ENCODE data around the gene NLRP10.

NLRP10 gene

DNA sequence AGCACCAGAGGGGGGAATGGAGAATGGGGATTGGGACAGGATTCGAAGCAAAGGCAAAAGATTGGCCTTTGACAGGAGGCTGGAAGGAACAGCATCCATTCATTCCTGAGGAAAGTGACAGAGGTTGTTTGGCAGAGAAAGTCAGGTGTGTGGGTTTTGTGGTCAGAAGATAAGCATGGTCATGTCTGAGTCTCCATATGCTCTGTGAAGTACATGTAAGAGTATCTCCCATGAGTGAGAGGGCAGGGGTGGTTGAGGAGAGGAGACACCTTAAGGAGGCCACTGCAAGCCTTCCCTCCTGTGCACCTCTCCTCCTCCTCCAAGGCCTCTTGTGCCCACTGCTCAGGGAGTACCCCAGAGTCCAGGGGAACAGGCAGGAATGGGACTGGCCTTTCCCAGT is 1.9 kb upstream of the NLRP10 start:
- Histone ChIP-seq H3K4me1 (ENCODE audit: control extremely low read depth in 1 of 4, control insufficient read depth in 4 of 4, insufficient read depth in 4 of 4, low read length in 3 of 4) (no peaks in the 10 kb centered on the region), H3K27me3 (replicated peaks in 2 of 5; ENCODE audit: control insufficient read depth in 4 of 5, insufficient read depth in 5 of 5, low read length in 4 of 5) (peaks cover 0 to 5% (median 4%) of the 10 kb centered on the region in 5 experiments), H3K27ac (ENCODE audit: insufficient read depth in 1 of 2, low read depth in 1 of 2, low read length in 2 of 2, poor library complexity in 1 of 2, severe bottlenecking in 2 of 2) (no peak overlapping the region), H3K4me3 (ENCODE audit: control insufficient read depth in 1 of 7, extremely low read depth in 1 of 7, insufficient read depth in 4 of 7, low read depth in 2 of 7, low read length in 6 of 7) (no peak overlapping the region), H3K9me3 (ENCODE audit: control extremely low read depth in 1 of 5, control insufficient read depth in 4 of 5, insufficient read depth in 2 of 5, low read depth in 1 of 5, low read length in 4 of 5) (no peaks in the 10 kb centered on the region), H3K36me3 (ENCODE audit: control insufficient read depth in 4 of 4, insufficient read depth in 4 of 4, low read length in 3 of 4) (no peaks in the 10 kb centered on the region)
- no peak for DNase-seq
- ChIA-PET POLR2A (no interaction called here), CTCF (no interaction called here)
- 100% methylated on average over 1 of the region's 1 CpG for WGBS (ENCODE audit: insufficient coverage)

DNA sequence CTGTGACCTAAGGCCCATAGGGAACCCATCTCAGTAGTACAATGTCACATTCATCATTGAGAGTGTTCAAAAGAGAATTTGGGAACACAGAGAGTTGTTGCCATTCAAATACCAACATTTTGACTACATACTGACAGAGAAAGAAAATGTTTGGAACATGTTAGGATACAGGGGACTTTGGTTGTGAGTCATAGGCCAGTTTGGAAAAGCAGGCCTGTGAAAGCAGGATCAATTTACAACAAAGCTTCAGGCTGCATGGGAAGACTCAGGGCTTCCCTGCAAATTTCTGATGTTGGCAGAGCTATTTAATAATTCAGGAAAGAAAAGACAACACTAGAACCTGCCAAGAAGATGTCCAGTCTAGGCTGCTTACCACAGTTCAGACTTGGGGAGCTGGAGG is 374 bp downstream of the NLRP10 start:
- Histone ChIP-seq H3K4me1 (ENCODE audit: control extremely low read depth in 1 of 4, control insufficient read depth in 4 of 4, insufficient read depth in 4 of 4, low read length in 3 of 4) (no peaks in the 10 kb centered on the region), H3K9me3 (ENCODE audit: control extremely low read depth in 1 of 5, control insufficient read depth in 4 of 5, insufficient read depth in 2 of 5, low read depth in 1 of 5, low read length in 4 of 5) (peaks cover 0 to 2% (median 0%) of the 10 kb centered on the region in 5 experiments), H3K36me3 (ENCODE audit: control insufficient read depth in 4 of 4, insufficient read depth in 4 of 4, low read length in 3 of 4) (no peaks in the 10 kb centered on the region), H3K27ac (ENCODE audit: insufficient read depth in 1 of 2, low read depth in 1 of 2, low read length in 2 of 2, poor library complexity in 1 of 2, severe bottlenecking in 2 of 2) (no peak overlapping the region), H3K27me3 (replicated peaks in 2 of 5; ENCODE audit: control insufficient read depth in 4 of 5, insufficient read depth in 5 of 5, low read length in 4 of 5) (peaks cover 0 to 13% (median under 1%) of the 10 kb centered on the region in 5 experiments), H3K4me3 (ENCODE audit: control insufficient read depth in 1 of 7, extremely low read depth in 1 of 7, insufficient read depth in 4 of 7, low read depth in 2 of 7, low read length in 6 of 7) (no peak overlapping the region)
- CTCF ChIA-PET, result no interaction called here
- DNase-seq, result no peak
- POLR2A ChIA-PET, result no interaction called here

DNA sequence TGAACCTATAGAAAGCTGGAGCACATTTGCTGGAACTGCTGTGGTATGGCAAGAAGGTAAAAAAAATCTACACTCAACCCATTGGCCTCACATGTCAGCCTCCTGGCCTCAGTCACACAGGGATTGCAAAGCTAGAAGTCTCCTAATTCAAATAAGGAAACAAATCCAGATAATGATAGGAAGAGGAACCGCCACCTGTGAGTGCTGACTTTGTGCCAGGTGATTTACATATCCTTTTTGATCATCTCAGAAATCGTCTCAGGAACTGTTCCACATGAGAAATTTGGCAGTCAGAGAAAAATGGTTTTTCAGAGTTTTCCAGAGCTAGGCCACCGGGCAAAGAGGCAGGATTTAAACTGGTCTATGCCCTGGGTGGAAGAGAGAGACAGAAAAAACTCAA is 986 bp downstream of the NLRP10 start:
- H3K36me3 ChIP-seq (ENCODE audit: control insufficient read depth in 4 of 4, insufficient read depth in 4 of 4, low read length in 3 of 4), result no peaks in the 10 kb centered on the region
- 79% methylated on average over 3 of the region's 3 CpGs for WGBS (ENCODE audit: insufficient coverage)
- H3K9me3 ChIP-seq (ENCODE audit: control extremely low read depth in 1 of 5, control insufficient read depth in 4 of 5, insufficient read depth in 2 of 5, low read depth in 1 of 5, low read length in 4 of 5), result peaks cover 0 to 2% (median 0%) of the 10 kb centered on the region in 5 experiments
- no peak overlapping the region for H3K4me3 ChIP-seq (ENCODE audit: control insufficient read depth in 1 of 7, extremely low read depth in 1 of 7, insufficient read depth in 4 of 7, low read depth in 2 of 7, low read length in 6 of 7)
- H3K4me1 ChIP-seq (ENCODE audit: control extremely low read depth in 1 of 4, control insufficient read depth in 4 of 4, insufficient read depth in 4 of 4, low read length in 3 of 4), result no peaks in the 10 kb centered on the region
- no peak overlapping the region for H3K27ac ChIP-seq (ENCODE audit: insufficient read depth in 1 of 2, low read depth in 1 of 2, low read length in 2 of 2, poor library complexity in 1 of 2, severe bottlenecking in 2 of 2)
- ChIA-PET POLR2A (no interaction called here), CTCF (no interaction called here)
- DNase-seq, result no peak
- H3K27me3 ChIP-seq (replicated peaks in 2 of 5; ENCODE audit: control insufficient read depth in 4 of 5, insufficient read depth in 5 of 5, low read length in 4 of 5), result peaks cover 0 to 13% (median 0%) of the 10 kb centered on the region in 5 experiments

DNA sequence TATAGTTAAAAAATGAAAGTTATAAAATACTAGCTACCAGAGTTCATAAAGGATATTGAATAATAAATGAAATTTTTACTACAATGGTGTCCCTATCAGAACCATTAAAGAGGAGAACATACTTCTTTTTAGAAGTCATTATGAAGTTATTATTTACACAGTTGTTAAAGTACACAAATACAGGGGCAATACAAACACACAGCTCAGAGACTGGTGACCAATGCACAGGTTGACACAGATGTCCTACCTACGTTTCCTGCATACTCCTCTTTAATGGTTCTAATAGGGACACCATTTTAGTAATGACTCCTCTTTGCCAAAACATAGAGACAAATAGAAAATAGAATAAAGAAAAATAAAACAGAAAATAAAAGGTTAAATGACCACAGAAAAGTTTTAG is 10.1 kb downstream of the NLRP10 start:
- H3K4me1 ChIP-seq (ENCODE audit: control extremely low read depth in 1 of 4, control insufficient read depth in 4 of 4, insufficient read depth in 4 of 4, low read length in 3 of 4), result no peaks in the 10 kb centered on the region
- no peak overlapping the region for H3K27ac ChIP-seq (ENCODE audit: insufficient read depth in 1 of 2, low read depth in 1 of 2, low read length in 2 of 2, poor library complexity in 1 of 2, severe bottlenecking in 2 of 2)
- H3K36me3 ChIP-seq (ENCODE audit: control insufficient read depth in 4 of 4, insufficient read depth in 4 of 4, low read length in 3 of 4), result no peaks in the 10 kb centered on the region
- DNase-seq, result no peak
- whole genome bisulfite sequencing (ENCODE audit: insufficient coverage), result no CpG with 5 or more reads among the region's 1 CpG
- POLR2A ChIA-PET, result no interaction called here
- H3K27me3 ChIP-seq (replicated peaks in 2 of 5; ENCODE audit: control insufficient read depth in 4 of 5, insufficient read depth in 5 of 5, low read length in 4 of 5), result peaks cover 0 to 4% (median 0%) of the 10 kb centered on the region in 5 experiments
- CTCF ChIA-PET, result no interaction called here
- peaks cover 0 to 2% (median 0%) of the 10 kb centered on the region in 5 experiments for H3K9me3 ChIP-seq (ENCODE audit: control extremely low read depth in 1 of 5, control insufficient read depth in 4 of 5, insufficient read depth in 2 of 5, low read depth in 1 of 5, low read length in 4 of 5)
- H3K4me3 ChIP-seq (ENCODE audit: control insufficient read depth in 1 of 7, extremely low read depth in 1 of 7, insufficient read depth in 4 of 7, low read depth in 2 of 7, low read length in 6 of 7), result no peak overlapping the region

DNA sequence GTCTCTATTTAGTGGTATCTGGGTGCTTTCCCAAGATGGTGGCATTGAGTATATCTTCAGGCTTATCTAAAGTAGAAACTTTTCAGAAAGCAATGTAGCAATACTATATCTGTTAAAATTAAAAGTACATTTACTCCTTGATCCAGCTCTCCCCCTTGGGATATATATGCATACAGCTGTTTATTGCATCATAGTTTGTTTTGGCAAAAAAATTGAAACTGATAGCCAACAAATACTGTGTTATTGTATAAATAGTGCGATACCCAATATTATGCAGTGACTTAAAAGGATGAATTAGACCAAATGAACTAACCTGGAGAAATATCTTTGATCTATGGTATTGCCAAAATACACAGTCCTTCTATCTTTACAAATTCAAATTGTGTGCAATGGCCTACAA is 15.3 kb downstream of the NLRP10 start:
- WGBS (ENCODE audit: insufficient coverage), result no CpG with 5 or more reads among the region's 1 CpG
- peaks cover 0 to 7% (median under 1%) of the 10 kb centered on the region in 5 experiments for H3K9me3 ChIP-seq (ENCODE audit: control extremely low read depth in 1 of 5, control insufficient read depth in 4 of 5, insufficient read depth in 2 of 5, low read depth in 1 of 5, low read length in 4 of 5)
- no peaks in the 10 kb centered on the region for H3K36me3 ChIP-seq (ENCODE audit: control insufficient read depth in 4 of 4, insufficient read depth in 4 of 4, low read length in 3 of 4)
- CTCF ChIA-PET, result no interaction called here
- no peaks in the 10 kb centered on the region for H3K4me1 ChIP-seq (ENCODE audit: control extremely low read depth in 1 of 4, control insufficient read depth in 4 of 4, insufficient read depth in 4 of 4, low read length in 3 of 4)
- peaks cover 2 to 16% (median 3%) of the 10 kb centered on the region in 5 experiments for H3K27me3 ChIP-seq (replicated peaks in 2 of 5; ENCODE audit: control insufficient read depth in 4 of 5, insufficient read depth in 5 of 5, low read length in 4 of 5)
- no peak for DNase-seq
- no peak overlapping the region for H3K4me3 ChIP-seq (ENCODE audit: control insufficient read depth in 1 of 7, extremely low read depth in 1 of 7, insufficient read depth in 4 of 7, low read depth in 2 of 7, low read length in 6 of 7)
- POLR2A ChIA-PET, result no interaction called here
- no peak overlapping the region for H3K27ac ChIP-seq (ENCODE audit: insufficient read depth in 1 of 2, low read depth in 1 of 2, low read length in 2 of 2, poor library complexity in 1 of 2, severe bottlenecking in 2 of 2)

DNA sequence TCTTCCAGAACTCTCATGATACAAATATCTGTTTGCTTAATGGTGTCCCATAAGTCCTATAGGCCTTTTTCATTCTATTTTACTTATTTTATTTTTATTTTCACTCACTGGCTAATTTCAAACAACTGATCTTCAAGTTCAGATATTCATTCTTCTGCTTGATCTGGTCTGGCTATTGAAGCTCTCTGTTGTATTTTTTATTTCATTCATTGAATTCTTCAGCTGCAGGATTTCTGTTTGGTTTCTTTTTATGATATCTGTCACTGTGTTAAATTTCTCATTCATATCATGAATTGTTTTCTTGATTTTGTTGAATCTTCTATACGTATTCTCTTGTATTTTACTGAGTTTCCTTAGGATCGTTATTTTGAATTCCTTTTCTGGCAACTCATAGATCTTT is 21.1 kb downstream of the NLRP10 start:
- POLR2A ChIA-PET, result no interaction called here
- H3K27ac ChIP-seq (ENCODE audit: insufficient read depth in 1 of 2, low read depth in 1 of 2, low read length in 2 of 2, poor library complexity in 1 of 2, severe bottlenecking in 2 of 2), result no peak overlapping the region
- H3K9me3 ChIP-seq (ENCODE audit: control extremely low read depth in 1 of 5, control insufficient read depth in 4 of 5, insufficient read depth in 2 of 5, low read depth in 1 of 5, low read length in 4 of 5), result peaks cover 4 to 28% (median 8%) of the 10 kb centered on the region in 5 experiments
- H3K4me1 ChIP-seq (ENCODE audit: control extremely low read depth in 1 of 4, control insufficient read depth in 4 of 4, insufficient read depth in 4 of 4, low read length in 3 of 4), result no peaks in the 10 kb centered on the region
- CTCF ChIA-PET, result no interaction called here
- no peak overlapping the region for H3K4me3 ChIP-seq (ENCODE audit: control insufficient read depth in 1 of 7, extremely low read depth in 1 of 7, insufficient read depth in 4 of 7, low read depth in 2 of 7, low read length in 6 of 7)
- H3K36me3 ChIP-seq (ENCODE audit: control insufficient read depth in 4 of 4, insufficient read depth in 4 of 4, low read length in 3 of 4), result no peaks in the 10 kb centered on the region
- WGBS (ENCODE audit: insufficient coverage), result no CpG with 5 or more reads among the region's 2 CpGs
- no peak for DNase-seq
- H3K27me3 ChIP-seq (replicated peaks in 2 of 5; ENCODE audit: control insufficient read depth in 4 of 5, insufficient read depth in 5 of 5, low read length in 4 of 5), result peaks cover 2 to 17% (median 3%) of the 10 kb centered on the region in 5 experiments

DNA sequence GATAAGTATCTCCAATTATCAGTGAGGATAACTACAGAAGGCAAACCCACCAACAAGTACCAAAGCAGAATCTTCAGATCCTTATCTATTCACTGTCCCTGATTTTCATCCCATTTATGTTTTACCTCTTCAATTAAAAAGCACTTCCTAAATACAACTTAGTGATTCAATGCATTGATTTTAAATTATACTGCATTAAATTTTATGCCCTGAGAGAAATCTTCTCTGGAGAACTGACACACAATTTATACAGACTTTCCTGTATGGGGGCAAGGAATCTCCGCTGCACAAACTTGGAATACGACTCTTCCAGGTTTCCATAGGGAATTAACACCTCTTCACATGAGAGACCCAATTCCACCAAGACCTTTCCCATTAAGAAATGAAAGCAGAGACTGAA is 23.6 kb downstream of the NLRP10 start, which contains the start of gene OR10A3:
TSS of gene OR10A3 (minus strand) at position 101 of the 400 bp plus-strand sequence. CDS start 2,188 bp downstream, outside the sequence.
- DNase-seq, result no peak
- no CpG with 5 or more reads among the region's 2 CpGs for WGBS (ENCODE audit: insufficient coverage)
- ChIA-PET CTCF (no interaction called here), POLR2A (no interaction called here)
- Histone ChIP-seq H3K9me3 (ENCODE audit: control extremely low read depth in 1 of 5, control insufficient read depth in 4 of 5, insufficient read depth in 2 of 5, low read depth in 1 of 5, low read length in 4 of 5) (peaks cover 4 to 28% (median 8%) of the 10 kb centered on the region in 5 experiments), H3K27ac (ENCODE audit: insufficient read depth in 1 of 2, low read depth in 1 of 2, low read length in 2 of 2, poor library complexity in 1 of 2, severe bottlenecking in 2 of 2) (no peak within 1 kb of the TSS), H3K36me3 (ENCODE audit: control insufficient read depth in 4 of 4, insufficient read depth in 4 of 4, low read length in 3 of 4) (no peaks in the 10 kb centered on the region), H3K4me1 (ENCODE audit: control extremely low read depth in 1 of 4, control insufficient read depth in 4 of 4, insufficient read depth in 4 of 4, low read length in 3 of 4) (no peaks in the 10 kb centered on the region), H3K27me3 (replicated peaks in 2 of 5; ENCODE audit: control insufficient read depth in 4 of 5, insufficient read depth in 5 of 5, low read length in 4 of 5) (peaks cover 0 to 7% (median 0%) of the 10 kb centered on the region in 5 experiments), H3K4me3 (ENCODE audit: control insufficient read depth in 1 of 7, extremely low read depth in 1 of 7, insufficient read depth in 4 of 7, low read depth in 2 of 7, low read length in 6 of 7) (no peak within 1 kb of the TSS)

All from common myeloid progenitor, CD34-positive (primary cell).